GM12878 (cell line): ENCODE results near the gene PTPN21. TPM values are rescaled to one million over a fixed set of nuclear protein-coding genes. Genes with fewer than 3 reads are reported as not detected.

Experiments
- ATAC-seq: fragments of 200-7000 bp; cut with Tn5 transposase; 3 replicates; pipeline ENCODE4 v1.9.1; 2020; ENCODE audit warnings: mild to moderate bottlenecking, moderate library complexity
- BruUV-seq: library from RNA; stranded (reverse); fragments of 400-500 nt; replicated peaks from 2 replicates; lab custom pipeline; 2021; lab: Mats Ljungman, UMichigan
- CTCF ChIA-PET: fragments of 300-600 bp; sonication (Branson Sonifier 250); formaldehyde crosslinking; extraction: SDS; loops from one replicate; lab custom pipeline; 2021; ENCODE audit warnings: inconsistent platforms; lab: Yijun Ruan, JAX
- POLR2A ChIA-PET: fragments of 350-600 bp; formaldehyde crosslinking; extraction: SDS; loops from one replicate; lab custom pipeline; 2021; ENCODE audit warnings: inconsistent platforms; lab: Charles Lee
- RAD21 ChIA-PET: fragments of 300-600 bp; sonication (Branson Sonifier 250); formaldehyde crosslinking; loops from one replicate; lab custom pipeline; 2023; ENCODE audit warnings: antibody characterized with exemption; ENCODE audit not compliant: unreplicated experiment; lab: Charles Lee
- SMC1A ChIA-PET: fragments of 300-600 bp; sonication (Branson Sonifier 250); formaldehyde crosslinking; loops from one replicate; lab custom pipeline; 2023; ENCODE audit not compliant: unreplicated experiment, uncharacterized antibody; lab: Charles Lee
- DNase-seq: peaks from one replicate; pipeline ENCODE4 v3.0.0-alpha.2; 2011; ENCODE audit warnings: low read depth, low spot score
- FAIRE-seq: peaks from 3 replicates; lab custom pipeline; 2011; peaks lifted over from hg19 to GRCh38; lab: Jason Lieb, UNC
- H2AFZ ChIP-seq: 2 replicates; pipeline ENCODE4 v1.6.0; 2011; ENCODE audit warnings: low read depth, low read length, control low read depth; ENCODE audit not compliant: control insufficient read depth
- H3K27ac ChIP-seq: 2 replicates; pipeline ENCODE4 v1.5.1; 2011; ENCODE audit warnings: control low read depth; ENCODE audit not compliant: control insufficient read depth, insufficient read depth
- H3K27me3 ChIP-seq, 2 experiments: replicated peaks in 1 of 2; 2 replicates each; pipeline versions ENCODE4 v1.6.0 to v1.6.1; 2011; ENCODE audit warnings: low read length in 1 of 2; ENCODE audit not compliant: control insufficient read depth in 2 of 2, insufficient read depth in 2 of 2
- H3K36me3 ChIP-seq, 2 experiments: 2 replicates each; pipeline ENCODE4 v1.5.1; 2011; ENCODE audit warnings: low read length in 1 of 2; ENCODE audit not compliant: control insufficient read depth in 2 of 2, insufficient read depth in 2 of 2
- H3K4me1 ChIP-seq: 2 replicates; pipeline ENCODE4 v1.6.1; 2011; ENCODE audit warnings: mild to moderate bottlenecking, low read length, moderate library complexity, mixed read lengths; ENCODE audit not compliant: control insufficient read depth, insufficient read depth
- H3K4me2 ChIP-seq: 2 replicates; pipeline ENCODE4 v1.6.0; 2011; ENCODE audit warnings: control low read depth; ENCODE audit not compliant: control insufficient read depth, insufficient read depth
- H3K4me3 ChIP-seq: fragments of 200-600 bp; sonication (generic); 2 replicates; pipeline ENCODE4 v1.5.1; 2016
- H3K79me2 ChIP-seq: 2 replicates; pipeline ENCODE4 v1.6.0; 2011; ENCODE audit warnings: low read length; ENCODE audit not compliant: control insufficient read depth, insufficient read depth
- H3K9ac ChIP-seq: 2 replicates; pipeline ENCODE4 v1.8.0; 2011; ENCODE audit warnings: low read length, control low read depth, mixed read lengths; ENCODE audit not compliant: control insufficient read depth, insufficient read depth
- H3K9me3 ChIP-seq: replicated peaks from 3 replicates; pipeline ENCODE4 v1.5.1; 2011; ENCODE audit warnings: mild to moderate bottlenecking, low read length; ENCODE audit not compliant: control insufficient read depth, insufficient read depth
- H4K20me1 ChIP-seq: 2 replicates; pipeline ENCODE4 v1.6.0; 2011; ENCODE audit not compliant: control insufficient read depth, insufficient read depth
- CEBPB ChIP-seq, 2 experiments: fragments of 150-350 bp in 1 of 2; IDR thresholded peaks; 2 replicates each; pipeline ENCODE4 v1.6.1; 2012 to 2014; ENCODE audit warnings: low read depth in 2 of 2, low read length in 2 of 2, borderline replicate concordance in 1 of 2, inconsistent platforms in 1 of 2
- CTCF ChIP-seq, 3 experiments: IDR thresholded peaks in 2 of 3; conservative IDR thresholded peaks in 1 of 3; 2 replicates each; pipeline ENCODE4 v1.5.1; 2011; ENCODE audit warnings: low read depth in 3 of 3, low read length in 3 of 3, mild to moderate bottlenecking in 3 of 3, control low read depth in 2 of 3, moderate library complexity in 2 of 3, inconsistent platforms in 1 of 3, mixed read lengths in 1 of 3; ENCODE audit not compliant: control insufficient read depth in 2 of 3, insufficient read depth in 1 of 3; ENCODE audit errors: extremely low read depth in 1 of 3
- CUX1 ChIP-seq: IDR thresholded peaks from 2 replicates; pipeline ENCODE4 v1.6.1; 2012; ENCODE audit warnings: improper control_type of control experiment, low read depth, low read length; ENCODE audit not compliant: insufficient replicate concordance
- MEF2A ChIP-seq: IDR thresholded peaks from 2 replicates; pipeline ENCODE4 v1.6.1; 2011; ENCODE audit warnings: low read depth, mild to moderate bottlenecking, low read length, moderate library complexity; ENCODE audit not compliant: insufficient read depth
- RAD21 ChIP-seq: IDR thresholded peaks from 2 replicates; pipeline ENCODE4 v1.6.1; 2011; ENCODE audit warnings: mild to moderate bottlenecking, low read depth, low read length, moderate library complexity; ENCODE audit not compliant: insufficient read depth
- WGBS: methylation state at CpG from one replicate; pipeline ENCODE4 v1.1.6; 2016; ENCODE audit warnings: low lambda C conversion rate; ENCODE audit not compliant: insufficient replicate concordance, insufficient coverage; ENCODE audit errors: missing lambda C conversion rate; 5-methylcytosine and 5-hydroxymethylcytosine counted together
- in situ Hi-C: fragments of 300-500 bp; cut with MboI; formaldehyde crosslinking; loops from 9 replicates; pipeline ENCODE4 v1.14.3; 2018; ENCODE audit warnings: mixed read lengths
- intact Hi-C: fragments of 100-400 bp; cut with micrococcal nuclease; formaldehyde crosslinking; loops from one replicate; pipeline ENCODE4 v1.14.2; 2022; ENCODE audit not compliant: unreplicated experiment
- polyA plus RNA-seq, 11 experiments: library from polyadenylated mRNA; depleted of rRNA in 4 of 11; unstranded in 6 of 11; stranded (reverse) in 5 of 11; fragments of >200 nt; fragmentation: Nextera tagmentation in 4 of 11; fragmentation: Illumina TruSeq in 1 of 11; extraction: Ambion mirVana in 4 of 11; extraction: Trizol in 1 of 11; gene quantifications; 1 replicate in 1 of 11; 2 replicates in 10 of 11; pipeline versions ENCODE4 v1.2.1 to v1.2.3, GENCODE V29; 2011 to 2016; ENCODE audit warnings: inconsistent platforms in 2 of 11, missing spikeins in 2 of 11, low read depth in 1 of 11
- total RNA-seq, 4 experiments: library from RNA; depleted of rRNA in 3 of 4; stranded (reverse); fragments of >200 nt in 3 of 4; fragmentation: Illumina TruSeq in 1 of 4; extraction: Trizol in 1 of 4; gene quantifications; 2 replicates each; pipeline versions ENCODE4 v1.2.1 to v1.2.3, GENCODE V29; 2013 to 2021

The PTPN21 gene
- total and polyA plus RNA-seq, 10 of the 15 experiments (the other 5 are each of a cell fraction or from before 2014, with no cell fraction given) = 0.01 to 0.23 (median 0.04) TPM; not detected in 3

- no peak overlapping the region for H2AFZ ChIP-seq
- SMC1A ChIA-PET = no interaction called here
- no peak overlapping the region for H3K4me3 ChIP-seq
- H4K20me1 ChIP-seq = no peaks in the 10 kb centered on the region
- no peak overlapping the region for H3K4me2 ChIP-seq
- WGBS = 52% methylated on average over 4 of the region's 4 CpGs
- H3K9ac ChIP-seq = no peak overlapping the region
- no peaks in the 10 kb centered on the region for H3K79me2 ChIP-seq
- FAIRE-seq = peak; percentile 54
- in situ Hi-C loops = no loop called here
- ATAC-seq = peak; percentile 69
- no peaks in the 10 kb centered on the region for H3K9me3 ChIP-seq
- TF ChIP-seq MEF2A (no peak), CTCF (IDR thresholded peaks at IDR 0.05 in 2 of 3, conservative IDR thresholded peaks at IDR 0.05 in 1 of 3; ENCODE audit: control insufficient read depth in 2 of 3, extremely low read depth in 1 of 3, insufficient read depth in 1 of 3, low read depth in 3 of 3, low read length in 3 of 3) (peak; percentile 36 to 55 (median 54)), RAD21 (0 out of 2 replicates have a peak, but pooled peaks have one; percentile 12)
- TF ChIP-seq, all 136 proteins: peak for 2
- no peaks in the 10 kb centered on the region for H3K27me3 ChIP-seq
- intact Hi-C loops = no loop called here
- no peak for DNase-seq
- H3K36me3 ChIP-seq = no peaks in the 10 kb centered on the region
- CTCF ChIA-PET = interaction anchor here (1.4 kb wide), 1 partner anchor 274 kb away, joined by 3 read pairs; no protein-coding TSS in a partner anchor
- BruUV-seq = no TSS peak
- no peaks in the 10 kb centered on the region for H3K4me1 ChIP-seq
- no peak overlapping the region for H3K27ac ChIP-seq
- POLR2A ChIA-PET = no interaction called here
- RAD21 ChIA-PET = no interaction called here
These were observed 91.5 kb downstream of the PTPN21 start for GRCh38 chr14:88463318-88463717.

- H3K4me1 ChIP-seq = no peaks in the 10 kb centered on the region
- no peak overlapping the region for H2AFZ ChIP-seq
- 49% methylated on average over 2 of the region's 2 CpGs for WGBS
- BruUV-seq = no TSS peak
- ATAC-seq = no peak
- RAD21 ChIA-PET = no interaction called here
- POLR2A ChIA-PET = no interaction called here
- in situ Hi-C loops = no loop called here
- no peaks in the 10 kb centered on the region for H3K79me2 ChIP-seq
- no peak overlapping the region for H3K27ac ChIP-seq
- SMC1A ChIA-PET = interaction anchor here (1.1 to 1.6 kb wide), 2 partner anchors 15 to 510 kb away, joined by 3 read pairs; no protein-coding TSS in a partner anchor
- no peaks in the 10 kb centered on the region for H3K9me3 ChIP-seq
- no peaks in the 10 kb centered on the region for H3K27me3 ChIP-seq
- no peak overlapping the region for H3K4me2 ChIP-seq
- intact Hi-C loops = no loop called here
- no peak overlapping the region for H3K9ac ChIP-seq
- DNase-seq = no peak
- no peak for FAIRE-seq
- H3K36me3 ChIP-seq = no peaks in the 10 kb centered on the region
- no peak overlapping the region for H3K4me3 ChIP-seq
- H4K20me1 ChIP-seq = no peaks in the 10 kb centered on the region
- CTCF ChIA-PET = no interaction called here
- no peak for TF ChIP-seq CEBPB (IDR thresholded peaks at IDR 0.05; ENCODE audit: borderline replicate concordance in 1 of 2, low read depth in 2 of 2, low read length in 2 of 2)
- no peak for TF ChIP-seq CUX1
These were observed 99.9 kb downstream of the PTPN21 start for GRCh38 chr14:88454886-88455285.
